Measurements from ENCODE around the gene DLX2.
"Not testable (repeated sequence)": the region's sequence is repeated elsewhere in the genome, so short reads cannot be mapped to it uniquely, and the experiment has no call there.

The DLX2 gene

GRCh38 chr2:172082105-172082943 is 20.4 kb downstream of the DLX2 start:
- FAIRE-seq, result no peak

- no peak for FAIRE-seq
These were observed 21.3 kb downstream of the DLX2 start for GRCh38 chr2:172081221-172082022.

- FAIRE-seq, result no peak
These were observed 22.0 kb downstream of the DLX2 start for GRCh38 chr2:172080641-172081220.

- no peak for FAIRE-seq
These were observed 22.7 kb downstream of the DLX2 start for GRCh38 chr2:172079838-172080640.

- no peak for FAIRE-seq
These were observed 23.3 kb downstream of the DLX2 start for GRCh38 chr2:172079416-172079815.

- no peak for FAIRE-seq
These were observed 28.4 kb downstream of the DLX2 start for GRCh38 chr2:172074254-172074653.

GRCh38 chr2:172073518-172073917 is 29.2 kb downstream of the DLX2 start:
- FAIRE-seq, result no peak

- FAIRE-seq, result no peak
These were observed 30.0 kb downstream of the DLX2 start for GRCh38 chr2:172072706-172073105.

- no peak for FAIRE-seq
These were observed 30.4 kb downstream of the DLX2 start for GRCh38 chr2:172072303-172072702.

- no peak for FAIRE-seq
These were observed 31.8 kb downstream of the DLX2 start for GRCh38 chr2:172070936-172071335.

- FAIRE-seq, result not testable (repeated sequence)
These were observed 34.8 kb downstream of the DLX2 start for GRCh38 chr2:172067905-172068304.

- FAIRE-seq, result no peak
These were observed 36.3 kb downstream of the DLX2 start for GRCh38 chr2:172066394-172066886.

GRCh38 chr2:172065111-172065510 is 37.6 kb downstream of the DLX2 start:
- no peak for FAIRE-seq

GRCh38 chr2:172063446-172063845 is 39.3 kb downstream of the DLX2 start:
- no peak for FAIRE-seq

- no peak for FAIRE-seq
These were observed 40.2 kb downstream of the DLX2 start for GRCh38 chr2:172062402-172063004.

- not testable (repeated sequence) for FAIRE-seq
These were observed 42.6 kb downstream of the DLX2 start for GRCh38 chr2:172060118-172060517.

- no peak for FAIRE-seq
These were observed 44.0 kb downstream of the DLX2 start for GRCh38 chr2:172058660-172059059.

- no peak for FAIRE-seq
These were observed 46.4 kb downstream of the DLX2 start for GRCh38 chr2:172056293-172056692.

GRCh38 chr2:172053486-172053885 is 49.2 kb downstream of the DLX2 start:
- FAIRE-seq, result no peak

- no peak for FAIRE-seq
These were observed 50.4 kb downstream of the DLX2 start for GRCh38 chr2:172052000-172052983.

Measured in islet of Langerhans (tissue), 1 donor.